Large intestine (tissue), 12 donors: Measurements from ENCODE around the gene SLC13A4. TPM values are rescaled to one million over a fixed set of nuclear protein-coding genes. Genes with fewer than 3 reads are reported as not detected.
"Not testable (repeated sequence)": the region's sequence is repeated elsewhere in the genome, so short reads cannot be mapped to it uniquely, and the experiment has no call there.

ENCODE experiments used
- DNase-seq, 2 donors: peaks; one replicate each; pipeline versions ENCODE4 v3.0.0 to v3.0.0-alpha.2; 2013
- H3K27ac ChIP-seq: one replicate; pipeline ENCODE4 v1.5.1; 2013; ENCODE audit warnings: low read length
- H3K27me3 ChIP-seq: 2 replicates; pipeline ENCODE4 v1.6.1; 2013; ENCODE audit warnings: low read length; ENCODE audit not compliant: control insufficient read depth, insufficient read depth
- H3K36me3 ChIP-seq: 2 replicates; pipeline ENCODE4 v1.6.1; 2013; ENCODE audit warnings: low read length; ENCODE audit not compliant: control insufficient read depth, insufficient read depth
- H3K4me1 ChIP-seq: one replicate; pipeline ENCODE4 v1.6.1; 2013; ENCODE audit warnings: low read length; ENCODE audit not compliant: control insufficient read depth, insufficient read depth
- H3K4me3 ChIP-seq: one replicate; pipeline ENCODE4 v1.5.1; 2013; ENCODE audit warnings: low read length
- H3K9me3 ChIP-seq: one replicate; pipeline ENCODE4 v1.6.1; 2013; ENCODE audit warnings: mild to moderate bottlenecking, low read depth, low read length, moderate library complexity; ENCODE audit not compliant: control insufficient read depth
- WGBS: methylation state at CpG from one replicate; pipeline ENCODE4 v1.1.5; 2013; ENCODE audit warnings: low lambda C conversion rate; ENCODE audit not compliant: insufficient coverage; 5-methylcytosine and 5-hydroxymethylcytosine counted together
- long read RNA-seq, 11 donors: transcript quantifications; one replicate each; lab custom pipeline, GENCODE V29; 2026
- polyA plus RNA-seq: library from polyadenylated mRNA; unstranded; fragments of 120-200 nt; gene quantifications from one replicate; pipeline ENCODE4 v1.2.1, GENCODE V29; 2013

Gene SLC13A4
- polyA plus RNA-seq, result 1.1 TPM
- long read RNA-seq, donor 1, result 0 reads
- long read RNA-seq, donor 2, result 0 reads
- long read RNA-seq, donor 3, result 0 reads
- long read RNA-seq, donor 4, result 0 reads
- long read RNA-seq, donor 5, result 0 reads
- long read RNA-seq, donor 6, result 0 reads
- long read RNA-seq, donor 7, result 0 reads
- long read RNA-seq, donor 8, result 0 reads
- long read RNA-seq, donor 9, result 0 reads
- long read RNA-seq, donor 10, result 0 reads
- long read RNA-seq, donor 11, result 0 reads

- H3K27me3 ChIP-seq, result peaks cover 6% of the 10 kb centered on the region
- H3K27ac ChIP-seq, result no peak within 1 kb of the TSS
- WGBS, result no CpG with 5 or more reads among the region's 11 CpGs
- H3K9me3 ChIP-seq, result peaks cover 2% of the 10 kb centered on the region
- H3K4me3 ChIP-seq, result no peak within 1 kb of the TSS
- H3K36me3 ChIP-seq, result no peaks in the 10 kb centered on the region
- H3K4me1 ChIP-seq, result no peaks in the 10 kb centered on the region
- DNase-seq, result no peak
Measured at GRCh38 chr7:135728136-135728669, at the start of gene SLC13A4. TSS of gene SLC13A4 (minus strand) at chr7:135728186. CDS start at chr7:135727496, 690 bp downstream.

- H3K36me3 ChIP-seq, H3K4me3 ChIP-seq, H3K27me3 ChIP-seq, H3K4me1 ChIP-seq, H3K27ac ChIP-seq, DNase-seq, H3K9me3 ChIP-seq: not testable (repeated sequence)
- no CpG with 5 or more reads among the region's 8 CpGs for WGBS
Measured at GRCh38 chr7:135775915-135776314, 47.9 kb upstream of the SLC13A4 start.

- no CpG with 5 or more reads among the region's 2 CpGs for WGBS
- H3K9me3 ChIP-seq, result peaks cover 4% of the 10 kb centered on the region
- H3K27ac ChIP-seq, result no peak overlapping the region
- no peak for DNase-seq
- no peaks in the 10 kb centered on the region for H3K36me3 ChIP-seq
- H3K27me3 ChIP-seq, result no peaks in the 10 kb centered on the region
- no peaks in the 10 kb centered on the region for H3K4me1 ChIP-seq
- H3K4me3 ChIP-seq, result no peak overlapping the region
Measured at GRCh38 chr7:135775230-135775629, 47.2 kb upstream of the SLC13A4 start.

GRCh38 chr7:135774284-135774683, 46.3 kb upstream of the SLC13A4 start:
- Histone ChIP-seq H3K27ac (no peak overlapping the region), H3K27me3 (no peaks in the 10 kb centered on the region), H3K4me1 (no peaks in the 10 kb centered on the region), H3K4me3 (no peak overlapping the region), H3K36me3 (no peaks in the 10 kb centered on the region), H3K9me3 (peaks cover 4% of the 10 kb centered on the region)
- DNase-seq, result peak; percentile 45 to 68
- WGBS, result 39% methylated on average over 2 of the region's 4 CpGs

GRCh38 chr7:135773464-135773863, 45.5 kb upstream of the SLC13A4 start:
- peak in 1 of 2 donors; percentile 27 for DNase-seq
- H3K27ac ChIP-seq, result no peak overlapping the region
- no CpG with 5 or more reads among the region's 5 CpGs for WGBS
- no peaks in the 10 kb centered on the region for H3K4me1 ChIP-seq
- H3K27me3 ChIP-seq, result no peaks in the 10 kb centered on the region
- peaks cover 4% of the 10 kb centered on the region for H3K9me3 ChIP-seq
- no peak overlapping the region for H3K4me3 ChIP-seq
- no peaks in the 10 kb centered on the region for H3K36me3 ChIP-seq

GRCh38 chr7:135772639-135773222, 44.7 kb upstream of the SLC13A4 start:
- no CpG with 5 or more reads among the region's 8 CpGs for WGBS
- no peaks in the 10 kb centered on the region for H3K36me3 ChIP-seq
- no peaks in the 10 kb centered on the region for H3K27me3 ChIP-seq
- no peaks in the 10 kb centered on the region for H3K4me1 ChIP-seq
- no peaks in the 10 kb centered on the region for H3K9me3 ChIP-seq
- H3K27ac ChIP-seq, result no peak overlapping the region
- no peak overlapping the region for H3K4me3 ChIP-seq
- no peak for DNase-seq

GRCh38 chr7:135771961-135772638, 44.1 kb upstream of the SLC13A4 start:
- Histone ChIP-seq H3K9me3 (no peaks in the 10 kb centered on the region), H3K4me3 (no peak overlapping the region), H3K4me1 (no peaks in the 10 kb centered on the region), H3K36me3 (no peaks in the 10 kb centered on the region), H3K27me3 (no peaks in the 10 kb centered on the region), H3K27ac (no peak overlapping the region)
- DNase-seq, result no peak
- no CpG with 5 or more reads among the region's 4 CpGs for WGBS

GRCh38 chr7:135771051-135771450, 43.1 kb upstream of the SLC13A4 start:
- H3K36me3 ChIP-seq, result no peaks in the 10 kb centered on the region
- no peak overlapping the region for H3K4me3 ChIP-seq
- H3K9me3 ChIP-seq, result no peaks in the 10 kb centered on the region
- no CpG with 5 or more reads among the region's 1 CpG for WGBS
- no peaks in the 10 kb centered on the region for H3K4me1 ChIP-seq
- no peak for DNase-seq
- H3K27ac ChIP-seq, result no peak overlapping the region
- peaks cover 4% of the 10 kb centered on the region for H3K27me3 ChIP-seq

GRCh38 chr7:135770139-135770710, 42.2 kb upstream of the SLC13A4 start:
- H3K36me3 ChIP-seq, result no peaks in the 10 kb centered on the region
- no peak for DNase-seq
- H3K9me3 ChIP-seq, result no peaks in the 10 kb centered on the region
- no peak overlapping the region for H3K27ac ChIP-seq
- H3K27me3 ChIP-seq, result peaks cover 9% of the 10 kb centered on the region
- no peaks in the 10 kb centered on the region for H3K4me1 ChIP-seq
- no peak overlapping the region for H3K4me3 ChIP-seq
- WGBS, result no CpG with 5 or more reads among the region's 6 CpGs

- Histone ChIP-seq H3K9me3 (no peaks in the 10 kb centered on the region), H3K4me1 (no peaks in the 10 kb centered on the region), H3K27ac (no peak overlapping the region), H3K36me3 (no peaks in the 10 kb centered on the region), H3K27me3 (peaks cover 9% of the 10 kb centered on the region), H3K4me3 (no peak overlapping the region)
- no peak for DNase-seq
- WGBS, result no CpG with 5 or more reads among the region's 7 CpGs
Measured at GRCh38 chr7:135769005-135769802, 41.2 kb upstream of the SLC13A4 start.
